ENCODE results near the gene ZNF784. TPM values are rescaled to one million over a fixed set of nuclear protein-coding genes. Genes with fewer than 3 reads are reported as not detected.

Gene ZNF784
- total and polyA plus RNA-seq, 2 of the 4 experiments (the other 2 are of a cell fraction), result 2.5 to 3.7 TPM

GRCh38 chr19:55590109-55590508 lies 34.3 kb downstream of the ZNF784 start:
- H3K9me3 ChIP-seq (ENCODE audit: control insufficient read depth, insufficient read depth, low read length), result no peaks in the 10 kb centered on the region
- H4K91ac ChIP-seq (ENCODE audit: insufficient read depth, low read depth, low read length), result no peak overlapping the region
- dilution Hi-C loops (cut with HindIII; ENCODE audit: low sequenced_read_pairs, unreplicated experiment) (no loop called here), in situ Hi-C loops (cut with MboI; ENCODE audit: low sequenced_read_pairs) (no loop called here), intact Hi-C loops (cut with micrococcal nuclease) (no loop called here)
- WGBS, 2 experiments (ENCODE audit: extremely low coverage in 2 of 2, insufficient read length in 1 of 2), result 55% methylated on average over 2 of the region's 7 CpGs; no CpG with 5 or more reads in 1 of the 2 experiments
- H2BK5ac ChIP-seq (ENCODE audit: low read depth, low read length, poor library complexity, severe bottlenecking), result no peak overlapping the region
- CTCF ChIA-PET, result no interaction called here
- H3K4me2 ChIP-seq (ENCODE audit: low read depth, low read length), result no peak overlapping the region
- H3K23ac ChIP-seq (ENCODE audit: low read depth, low read length), result no peak overlapping the region
- H3K27ac ChIP-seq (ENCODE audit: insufficient read depth, low read length), result no peak overlapping the region
- H3K79me1 ChIP-seq (ENCODE audit: low read depth in 1 of 2, low read length in 2 of 2), result no peaks in the 10 kb centered on the region; a peak in 1 of 4 replicates
- H3K18ac ChIP-seq (ENCODE audit: low read depth, low read length), result no peak overlapping the region
- H3K14ac ChIP-seq (replicated peaks; ENCODE audit: low read depth, low read length), result no peak overlapping the region
- DNase-seq, result no peak
- H3K4me1 ChIP-seq (ENCODE audit: control insufficient read depth, insufficient read depth, low read length), result peaks cover 10% of the 10 kb centered on the region
- no peak for TF ChIP-seq CTCF (conservative IDR thresholded peaks at IDR 0.05; ENCODE audit: low read depth, low read length)
- TF ChIP-seq BHLHE40 (IDR thresholded peaks at IDR 0.05; ENCODE audit: low read depth, low read length), result no peak
- no peak for TF ChIP-seq USF2 (IDR thresholded peaks at IDR 0.05; ENCODE audit: low read depth, low read length)
- TF ChIP-seq RCOR1 (IDR thresholded peaks at IDR 0.05; ENCODE audit: insufficient replicate concordance, low read length), result no peak
- TF ChIP-seq RAD21 (IDR thresholded peaks at IDR 0.05; ENCODE audit: low read length), result no peak
- no peak for TF ChIP-seq MAFK (IDR thresholded peaks at IDR 0.05; ENCODE audit: low read depth, low read length)
- TF ChIP-seq RFX5 (IDR thresholded peaks at IDR 0.05; ENCODE audit: low read depth, low read length), result no peak
- H2AK9ac ChIP-seq (replicated peaks; ENCODE audit: low read depth, low read length, poor library complexity), result no peak overlapping the region
- no peak for ATAC-seq (ENCODE audit: low read depth)
- POLR2A ChIA-PET (ENCODE audit: unreplicated experiment), result no interaction called here
- H3K36me3 ChIP-seq (ENCODE audit: control insufficient read depth, insufficient read depth, low read length), result peaks cover 25% of the 10 kb centered on the region
- no peak overlapping the region for H4K5ac ChIP-seq (ENCODE audit: low read depth, low read length)
- H3K4ac ChIP-seq (ENCODE audit: low read depth, low read length), result no peak overlapping the region
- no peak overlapping the region for H2AK5ac ChIP-seq (ENCODE audit: low read depth, low read length)
- no peak overlapping the region for H2AFZ ChIP-seq (replicated peaks; ENCODE audit: low read length, poor library complexity)
- no peak overlapping the region for H3K4me3 ChIP-seq (ENCODE audit: insufficient read depth, low read depth, low read length)
- no peak overlapping the region for H2BK15ac ChIP-seq (ENCODE audit: low read depth, low read length)
- no peaks in the 10 kb centered on the region for H4K20me1 ChIP-seq (ENCODE audit: insufficient read depth, low read length)
- peaks cover 3% of the 10 kb centered on the region for H3K9me1 ChIP-seq (ENCODE audit: insufficient read depth, low read length)
- no peak overlapping the region for H3K56ac ChIP-seq (ENCODE audit: extremely low read depth, insufficient read depth, low read length)
- no peak overlapping the region for H2BK120ac ChIP-seq (ENCODE audit: low read depth, low read length)
- H2BK20ac ChIP-seq (ENCODE audit: low read depth, low read length), result no peak overlapping the region
- no peak overlapping the region for H4K8ac ChIP-seq (ENCODE audit: low read depth in 2 of 2, low read length in 2 of 2)
- no peak overlapping the region for H3K9ac ChIP-seq (ENCODE audit: low read depth, low read length)
- no peaks in the 10 kb centered on the region for H3K27me3 ChIP-seq (ENCODE audit: control insufficient read depth, insufficient read depth, low read length)
- BruUV-seq (replicated peaks), result no TSS peak

All from IMR-90 (cell line).